Right lobe of liver (tissue), 6 donors: ENCODE data around the gene RCAN2. TPM values are rescaled to one million over a fixed set of nuclear protein-coding genes. Genes with fewer than 3 reads are reported as not detected.

ENCODE experiments used
- ATAC-seq, 4 donors: fragments of 200-7000 bp; cut with Tn5 transposase; one replicate each; pipeline ENCODE4 v1.9.1; 2020; ENCODE audit warnings: mild to moderate bottlenecking in 4 of 4, moderate library complexity in 4 of 4
- DNase-seq, 3 donors: peaks; one replicate each; pipeline ENCODE4 v3.0.0-alpha.2; 2020
- H3K27ac ChIP-seq, 3 donors: fragments of 200-600 bp; one replicate each; pipeline ENCODE4 v1.8.0; 2022
- H3K27me3 ChIP-seq, 2 donors: fragments of 200-600 bp; one replicate each; pipeline ENCODE4 v1.8.0; 2022
- H3K36me3 ChIP-seq, 4 donors: fragments of 200-600 bp; sonication (generic) in 1 of 4; one replicate each; pipeline versions ENCODE4 v1.5.1 to v1.8.0; 2017 to 2022; ENCODE audit warnings: control low read depth in 1 of 4
- H3K4me1 ChIP-seq, 4 donors: fragments of 200-600 bp; sonication (generic) in 1 of 4; one replicate each; pipeline versions ENCODE4 v1.5.1 to v1.8.0; 2017 to 2022; ENCODE audit warnings: control low read depth in 1 of 4
- H3K4me3 ChIP-seq, 3 donors: fragments of 200-600 bp; one replicate each; pipeline ENCODE4 v1.8.0; 2022
- H3K9me3 ChIP-seq, 4 donors: fragments of 200-600 bp; sonication (generic) in 1 of 4; one replicate each; pipeline versions ENCODE4 v1.5.1 to v1.8.0; 2017 to 2022; ENCODE audit warnings: control low read depth in 1 of 4
- CTCF ChIP-seq, 4 donors: fragments of 200-600 bp in 3 of 4; fragments of 450-650 bp in 1 of 4; IDR thresholded peaks; one replicate each; pipeline versions ENCODE4 v1.5.1 to v1.8.0; 2016 to 2022; ENCODE audit warnings: antibody characterized with exemption in 4 of 4, mild to moderate bottlenecking in 2 of 4
- POLR2A ChIP-seq: fragments of 450-650 bp; IDR thresholded peaks from one replicate; pipeline ENCODE4 v1.6.1; 2017; ENCODE audit warnings: antibody characterized with exemption, mild to moderate bottlenecking
- WGBS: methylation state at CpG from one replicate; pipeline ENCODE4 v1.1.6; 2018; ENCODE audit warnings: low coverage, low lambda C conversion rate; ENCODE audit not compliant: insufficient coverage; ENCODE audit errors: missing lambda C conversion rate; 5-methylcytosine and 5-hydroxymethylcytosine counted together
- intact Hi-C, 2 donors: fragments of 100-400 bp; cut with DNase I; formaldehyde crosslinking; loops; one replicate each; pipeline versions ENCODE4 v1.11.2 to v1.14.1; 2022
- total RNA-seq, 6 experiments: library from RNA; depleted of rRNA in 2 of 6; stranded (reverse); fragments of >200 nt in 2 of 6; fragmentation: NEBNext Ultra II Directional in 3 of 6; extraction: Animal tissue kit (Norgen Biotek cat#: 25700) in 3 of 6; gene quantifications; one replicate each; pipeline versions ENCODE4 v1.1.0 to v1.2.4, GENCODE V29; 2016 to 2023
- donor health status: DM: no; HTN: yes; CAD: no.
- donor health status: DM: no; HTN: no; CAD: no.
- donor health status: DM: no; HTN: no; CAD: no.
- donor health status: DM: no; HTN: yes; CAD: no.
- donor health status: DM: no; HTN: yes; CAD: no.

Gene RCAN2
- total RNA-seq, 6 experiments from 2014 or later, result 0.77 to 4.5 (median 1.9) TPM

- no peaks in the 10 kb centered on the region for H3K4me1 ChIP-seq
- no peak for ATAC-seq
- no peak overlapping the region for H3K27ac ChIP-seq
- no peak for DNase-seq
- H3K27me3 ChIP-seq, result no peaks in the 10 kb centered on the region
- H3K9me3 ChIP-seq, result no peaks in the 10 kb centered on the region
- 88% methylated on average over 3 of the region's 3 CpGs for WGBS
- H3K36me3 ChIP-seq, result no peaks in the 10 kb centered on the region
- TF ChIP-seq CTCF (IDR thresholded peaks at IDR 0.05) (no peak), POLR2A (no peak)
- H3K4me3 ChIP-seq, result no peak overlapping the region
- intact Hi-C loops, result loop anchor here in 1 of 2 donors (10.0 kb wide), 1 partner anchor 180 kb away; no protein-coding TSS in a partner anchor
Observed at GRCh38 chr6:46234700-46235099, 256.5 kb downstream of the RCAN2 start.

GRCh38 chr6:46234156-46234556, 257.1 kb downstream of the RCAN2 start:
- H3K9me3 ChIP-seq, result no peaks in the 10 kb centered on the region
- no peaks in the 10 kb centered on the region for H3K36me3 ChIP-seq
- DNase-seq, result no peak
- H3K4me1 ChIP-seq, result no peaks in the 10 kb centered on the region
- no peak for ATAC-seq
- 83% methylated on average over 2 of the region's 2 CpGs for WGBS
- H3K27me3 ChIP-seq, result no peaks in the 10 kb centered on the region
- intact Hi-C loops, result loop anchor here in 1 of 2 donors (10.0 kb wide), 1 partner anchor 181 kb away; no protein-coding TSS in a partner anchor
- no peak overlapping the region for H3K4me3 ChIP-seq
- no peak overlapping the region for H3K27ac ChIP-seq
- no peak for TF ChIP-seq POLR2A
- no peak for TF ChIP-seq CTCF (IDR thresholded peaks at IDR 0.05)

- no peak for TF ChIP-seq POLR2A
- TF ChIP-seq CTCF (IDR thresholded peaks at IDR 0.05), result no peak
- H3K27ac ChIP-seq, result no peak overlapping the region
- H3K4me3 ChIP-seq, result no peak overlapping the region
- no peak for ATAC-seq
- 100% methylated on average over 3 of the region's 3 CpGs for WGBS
- no peak for DNase-seq
- no peaks in the 10 kb centered on the region for H3K27me3 ChIP-seq
- no peaks in the 10 kb centered on the region for H3K36me3 ChIP-seq
- H3K4me1 ChIP-seq, result no peaks in the 10 kb centered on the region
- no peaks in the 10 kb centered on the region for H3K9me3 ChIP-seq
- intact Hi-C loops, result loop anchor here in 1 of 2 donors (10.0 kb wide), 1 partner anchor 182 kb away; no protein-coding TSS in a partner anchor
Observed at GRCh38 chr6:46233129-46233528, 258.1 kb downstream of the RCAN2 start.

- H3K27me3 ChIP-seq, result no peaks in the 10 kb centered on the region
- H3K4me3 ChIP-seq, result no peak overlapping the region
- WGBS, result 17% methylated on average over 1 of the region's 1 CpG
- H3K36me3 ChIP-seq, result no peaks in the 10 kb centered on the region
- H3K27ac ChIP-seq, result no peak overlapping the region
- no peaks in the 10 kb centered on the region for H3K9me3 ChIP-seq
- peak in 3 of 4 donors; percentile 38 to 63 (median 61) for ATAC-seq
- intact Hi-C loops, result loop anchor here in 1 of 2 donors (5.0 kb wide), 1 partner anchor 190 kb away; no protein-coding TSS in a partner anchor
- DNase-seq, result no peak
- TF ChIP-seq CTCF (IDR thresholded peaks at IDR 0.05) (no peak), POLR2A (no peak)
- H3K4me1 ChIP-seq, result peaks cover 0 to 3% (median 0%) of the 10 kb centered on the region in 4 donors
Observed at GRCh38 chr6:46222286-46222685, 269.0 kb downstream of the RCAN2 start.
